HG03280 (cell line): Measurements from ENCODE around the gene CYP1B1.
"Not testable (repeated sequence)": the region's sequence is repeated elsewhere in the genome, so short reads cannot be mapped to it uniquely, and the experiment has no call there.

Source experiments
- ATAC-seq: cut with Tn5 transposase; IDR thresholded peaks from one replicate; pipeline ENCODE4 v1.9.1; 2021; ENCODE audit warnings: mild to moderate bottlenecking, moderate library complexity; ENCODE audit not compliant: unreplicated experiment

The CYP1B1 gene

DNA sequence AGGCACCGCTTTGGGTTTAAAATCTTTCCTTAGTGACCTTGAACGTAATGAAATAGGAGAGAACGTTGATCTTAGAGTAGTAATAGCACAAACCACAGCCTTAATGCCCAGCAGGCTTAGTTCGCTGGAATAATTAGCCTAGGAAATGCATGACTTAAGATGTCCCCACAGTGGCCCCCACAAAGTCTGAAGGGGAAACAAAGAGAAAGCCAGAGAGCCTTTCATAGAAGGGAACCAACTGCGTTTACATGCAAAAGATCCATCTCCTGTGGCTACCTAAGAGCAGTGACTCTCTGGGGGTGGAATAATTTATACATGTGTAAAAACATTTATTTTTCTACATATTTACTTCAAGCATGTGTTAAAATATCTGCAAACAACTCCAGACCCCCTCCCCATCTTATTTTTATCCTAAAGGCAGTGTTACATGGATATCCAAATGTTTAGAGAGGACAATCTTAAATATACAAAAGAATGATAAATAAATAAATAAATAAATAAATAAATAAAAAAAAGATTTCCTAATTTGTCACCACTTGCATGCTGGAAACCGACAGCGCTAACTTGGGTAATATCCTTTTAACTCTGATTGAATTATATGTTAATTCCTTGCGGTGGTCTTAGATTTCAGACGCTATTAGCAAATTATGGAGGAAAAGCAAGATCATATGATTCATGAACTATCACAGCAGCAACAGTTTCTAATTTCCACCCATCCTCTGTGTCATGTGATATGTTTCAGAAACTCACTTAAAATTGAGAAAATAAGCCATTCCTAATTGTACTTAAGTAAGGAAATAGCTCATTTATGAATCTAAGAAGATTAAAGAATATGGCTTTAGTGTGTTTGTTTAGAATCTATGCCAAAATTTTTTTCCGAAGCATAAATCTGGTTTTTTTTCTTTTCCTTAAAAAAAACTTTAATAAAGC is 23.4 kb upstream of the CYP1B1 start:
- ATAC-seq: no peak

- ATAC-seq: no peak
Observed at GRCh38 chr2:38098421-38099098, 22.6 kb upstream of the CYP1B1 start.

DNA sequence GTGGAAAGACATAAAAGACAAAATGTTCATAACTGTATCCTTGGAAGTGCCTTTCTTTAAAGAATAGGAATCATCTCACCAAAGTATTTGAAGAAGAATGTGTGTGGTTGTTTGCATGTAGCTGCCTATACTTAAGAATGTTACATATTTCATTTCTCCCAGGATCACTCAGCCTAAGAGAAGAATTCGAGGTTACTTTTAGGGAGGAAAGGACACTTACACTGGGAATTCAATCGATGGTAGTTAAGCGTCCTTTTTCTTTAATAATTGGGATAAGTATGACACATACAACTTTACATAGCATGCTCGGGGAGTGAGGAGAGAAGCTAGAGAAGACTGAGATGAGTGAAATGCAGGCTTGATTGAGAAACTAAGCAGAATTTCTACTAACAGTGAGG is 22.0 kb upstream of the CYP1B1 start:
- ATAC-seq: no peak

- no peak for ATAC-seq
Observed at GRCh38 chr2:38097258-38097987, 21.5 kb upstream of the CYP1B1 start.

DNA sequence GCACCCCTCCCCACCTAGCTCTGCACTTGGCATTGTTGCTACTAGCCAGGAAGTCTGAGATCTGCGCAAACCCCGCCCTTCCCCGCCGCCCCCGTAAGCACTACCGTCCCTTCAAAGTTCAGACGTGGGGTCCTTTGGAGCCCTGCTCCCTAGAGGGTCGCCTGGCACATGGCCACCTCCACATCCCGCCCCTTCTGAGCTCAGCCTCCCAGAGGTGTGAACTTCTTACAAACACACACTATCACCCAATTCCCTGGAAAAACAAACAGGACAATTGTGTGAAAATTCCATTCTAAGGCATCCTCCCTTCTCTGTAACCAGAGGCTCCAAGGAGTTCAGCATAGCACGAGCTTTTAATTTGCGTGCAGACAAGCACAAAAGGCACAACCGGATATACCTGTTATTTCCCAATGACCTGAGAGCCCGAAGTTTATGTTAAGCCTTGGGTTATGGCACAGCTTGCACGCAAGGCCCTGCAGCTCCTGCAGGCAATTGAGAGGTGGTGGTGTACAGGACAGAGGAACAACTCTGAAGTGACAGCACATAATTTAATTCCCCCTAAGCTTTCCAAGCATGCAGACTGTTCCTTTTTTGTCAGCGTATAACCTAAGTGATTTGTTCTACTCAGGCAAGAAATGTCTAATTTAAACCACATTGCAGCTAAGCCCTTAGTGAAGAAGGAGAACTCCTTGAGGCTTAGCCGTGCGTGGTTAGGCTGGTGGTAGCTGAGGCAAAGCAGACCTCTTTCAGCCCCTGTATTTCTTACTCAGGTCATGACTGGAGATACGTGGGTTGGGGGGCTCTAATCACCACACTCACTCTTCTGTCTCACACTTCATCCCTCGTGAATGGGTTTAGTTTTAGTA is 20.3 kb upstream of the CYP1B1 start:
- no peak for ATAC-seq

GRCh38 chr2:38095079-38095995 is 19.4 kb upstream of the CYP1B1 start:
- ATAC-seq: no peak

DNA sequence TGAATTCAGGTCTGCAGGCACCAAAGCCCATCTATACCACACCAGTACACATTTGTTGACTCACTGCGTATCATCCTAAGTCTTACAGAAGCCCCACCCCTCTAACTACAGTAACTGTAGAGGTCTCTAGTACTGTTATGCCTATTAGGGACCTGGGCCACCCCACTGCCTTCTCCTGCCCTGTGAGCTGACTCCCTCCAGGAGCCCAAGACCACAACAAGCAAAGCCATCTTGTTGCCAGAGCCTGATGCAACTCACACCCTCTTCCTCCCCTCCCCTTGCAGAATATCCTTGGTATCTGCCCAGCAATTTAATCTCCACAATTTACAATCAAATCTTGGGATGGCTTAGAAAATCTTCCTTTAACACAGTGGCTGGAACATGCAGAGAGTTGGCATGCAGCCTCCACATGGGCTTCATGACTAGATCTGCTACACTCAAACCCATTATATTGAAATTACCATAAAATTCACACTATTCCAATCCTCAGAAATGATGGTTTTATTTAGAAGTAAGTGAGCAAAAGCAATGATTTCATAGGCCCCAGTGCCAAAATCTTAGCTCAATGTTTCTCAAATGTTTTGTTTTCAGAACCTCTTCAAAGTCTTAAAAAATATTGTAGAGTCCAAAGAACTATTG is 17.7 kb upstream of the CYP1B1 start:
- ATAC-seq: no peak

- no peak for ATAC-seq
Observed at GRCh38 chr2:38092196-38092902, 16.4 kb upstream of the CYP1B1 start.

- ATAC-seq: no peak
Observed at GRCh38 chr2:38091760-38092159, 15.8 kb upstream of the CYP1B1 start.

GRCh38 chr2:38090928-38091327 is 15.0 kb upstream of the CYP1B1 start:
- no peak for ATAC-seq

GRCh38 chr2:38090212-38090611 is 14.3 kb upstream of the CYP1B1 start:
- ATAC-seq: not testable (repeated sequence)

DNA sequence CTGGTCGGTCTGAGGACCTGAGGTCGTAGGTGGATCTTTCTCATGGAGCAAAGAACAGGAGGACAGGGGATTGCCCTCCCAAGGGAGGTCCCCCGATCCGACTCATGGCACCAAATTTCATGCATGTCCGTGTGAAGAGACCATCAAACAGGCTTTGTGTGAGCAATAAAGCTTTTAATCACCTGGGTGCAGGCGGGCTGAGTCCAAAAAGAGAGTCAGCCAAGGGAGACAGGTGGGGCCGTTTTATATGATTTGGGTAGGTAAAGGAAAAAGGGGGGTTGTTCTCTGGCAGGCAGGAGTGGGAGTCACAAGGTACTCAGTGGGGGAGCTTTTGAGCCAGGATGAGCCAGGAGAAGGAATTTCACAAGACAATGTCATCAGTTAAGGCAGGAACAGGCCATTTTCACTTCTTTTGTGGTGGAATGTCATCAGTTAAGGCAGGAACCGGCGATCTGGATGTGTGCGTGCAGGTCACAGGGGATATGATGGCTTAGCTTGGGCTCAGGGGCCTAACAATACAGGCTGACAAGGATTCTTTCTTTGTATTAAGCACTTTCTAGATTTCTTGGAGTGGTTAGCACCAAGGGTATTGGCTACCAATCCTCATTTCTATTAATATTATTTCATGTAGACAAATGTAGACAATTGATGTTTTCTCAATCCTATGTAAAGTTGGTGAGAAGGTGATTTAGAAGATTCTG is 10.2 kb upstream of the CYP1B1 start:
- not testable (repeated sequence) for ATAC-seq

GRCh38 chr2:38084556-38084955 is 8.6 kb upstream of the CYP1B1 start:
- ATAC-seq: not testable (repeated sequence)

- not testable (repeated sequence) for ATAC-seq
Observed at GRCh38 chr2:38082727-38083126, 6.8 kb upstream of the CYP1B1 start.

- no peak for ATAC-seq
Observed at GRCh38 chr2:38080346-38080745, 4.4 kb upstream of the CYP1B1 start.

GRCh38 chr2:38079116-38080052 is 3.4 kb upstream of the CYP1B1 start:
- no peak for ATAC-seq

DNA sequence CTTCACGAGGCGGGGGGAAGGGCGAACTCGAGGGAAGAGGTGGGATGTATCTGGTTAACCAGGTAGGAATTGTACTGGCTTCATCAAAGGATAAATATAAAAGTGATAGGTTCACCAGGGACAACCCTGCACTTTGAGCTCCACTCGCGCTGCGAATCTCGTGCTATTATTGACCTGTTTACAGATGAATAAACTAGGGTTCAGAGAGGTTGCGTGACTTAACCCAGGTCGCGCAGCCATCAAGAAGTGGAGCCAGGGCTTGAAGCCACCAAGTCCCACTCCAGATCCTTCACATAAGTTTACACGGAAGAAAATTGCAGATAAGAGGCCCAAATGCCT is 1.4 kb upstream of the CYP1B1 start:
- ATAC-seq: no peak
